ENCODE results near the gene ZNF513. TPM values are rescaled to one million over a fixed set of nuclear protein-coding genes. Genes with fewer than 3 reads are reported as not detected.
A peak's percentile ranks its signal among the peaks of the same experiment; 100 is the strongest.

Gene ZNF513
- total RNA-seq, 4 donors from 2014 or later: 6.4 to 15.6 (median 12.8) TPM

DNA sequence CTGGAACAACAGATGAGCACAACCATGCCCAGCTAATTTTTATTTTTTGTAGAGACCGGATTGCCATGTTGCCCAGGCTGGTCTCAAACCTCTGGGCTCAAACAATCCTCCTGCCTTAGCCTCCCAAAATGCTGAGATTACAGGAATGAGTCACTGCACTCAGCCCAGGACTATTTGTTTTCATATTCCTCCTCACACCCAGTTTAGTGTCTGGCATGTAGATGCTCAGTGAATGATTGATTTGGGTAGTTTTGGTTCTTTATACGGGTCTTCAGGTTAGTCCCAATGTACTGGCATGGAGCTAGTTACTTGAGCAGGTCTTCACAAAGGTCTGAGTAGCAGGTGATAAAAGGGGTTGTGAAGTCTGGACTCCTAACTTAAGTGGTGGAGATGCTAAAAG, 16.6 kb downstream of the ZNF513 start:
- no peak overlapping the region for H3K4me3 ChIP-seq
- intact Hi-C loops (cut with DNase I): no loop called here
- 75 to 88% methylated on average over 2 of the region's 2 CpGs for WGBS, 2 donors
- no peaks in the 10 kb centered on the region for H3K27me3 ChIP-seq
- no peak overlapping the region for H3K27ac ChIP-seq
- no peak for DNase-seq
- peaks cover 24 to 65% (median 29%) of the 10 kb centered on the region in 3 donors for H3K36me3 ChIP-seq
- peaks cover 5 to 13% (median 6%) of the 10 kb centered on the region in 3 donors for H3K4me1 ChIP-seq
- H3K9me3 ChIP-seq: no peaks in the 10 kb centered on the region
- TF ChIP-seq, protein P1, sequence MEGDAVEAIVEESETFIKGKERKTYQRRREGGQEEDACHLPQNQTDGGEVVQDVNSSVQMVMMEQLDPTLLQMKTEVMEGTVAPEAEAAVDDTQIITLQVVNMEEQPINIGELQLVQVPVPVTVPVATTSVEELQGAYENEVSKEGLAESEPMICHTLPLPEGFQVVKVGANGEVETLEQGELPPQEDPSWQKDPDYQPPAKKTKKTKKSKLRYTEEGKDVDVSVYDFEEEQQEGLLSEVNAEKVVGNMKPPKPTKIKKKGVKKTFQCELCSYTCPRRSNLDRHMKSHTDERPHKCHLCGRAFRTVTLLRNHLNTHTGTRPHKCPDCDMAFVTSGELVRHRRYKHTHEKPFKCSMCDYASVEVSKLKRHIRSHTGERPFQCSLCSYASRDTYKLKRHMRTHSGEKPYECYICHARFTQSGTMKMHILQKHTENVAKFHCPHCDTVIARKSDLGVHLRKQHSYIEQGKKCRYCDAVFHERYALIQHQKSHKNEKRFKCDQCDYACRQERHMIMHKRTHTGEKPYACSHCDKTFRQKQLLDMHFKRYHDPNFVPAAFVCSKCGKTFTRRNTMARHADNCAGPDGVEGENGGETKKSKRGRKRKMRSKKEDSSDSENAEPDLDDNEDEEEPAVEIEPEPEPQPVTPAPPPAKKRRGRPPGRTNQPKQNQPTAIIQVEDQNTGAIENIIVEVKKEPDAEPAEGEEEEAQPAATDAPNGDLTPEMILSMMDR (IDR thresholded peaks at IDR 0.05): no peak
- no peak for TF ChIP-seq POLR2A (IDR thresholded peaks at IDR 0.05)

GRCh38 chr2:27362678-27363420, 17.7 kb downstream of the ZNF513 start:
- no peak for DNase-seq
- TF ChIP-seq, protein P1 (IDR thresholded peaks at IDR 0.05): no peak
- no peak for TF ChIP-seq POLR2A (IDR thresholded peaks at IDR 0.05)
- Histone ChIP-seq H3K36me3 (peaks cover 24 to 55% (median 27%) of the 10 kb centered on the region in 3 donors), H3K27me3 (no peaks in the 10 kb centered on the region), H3K4me3 (no peak overlapping the region), H3K27ac (no peak overlapping the region), H3K4me1 (peaks cover 4 to 10% (median 5%) of the 10 kb centered on the region in 3 donors), H3K9me3 (no peaks in the 10 kb centered on the region)
- WGBS, 2 donors: 90% methylated on average over 4 of the region's 4 CpGs
- intact Hi-C loops (cut with DNase I): no loop called here

DNA sequence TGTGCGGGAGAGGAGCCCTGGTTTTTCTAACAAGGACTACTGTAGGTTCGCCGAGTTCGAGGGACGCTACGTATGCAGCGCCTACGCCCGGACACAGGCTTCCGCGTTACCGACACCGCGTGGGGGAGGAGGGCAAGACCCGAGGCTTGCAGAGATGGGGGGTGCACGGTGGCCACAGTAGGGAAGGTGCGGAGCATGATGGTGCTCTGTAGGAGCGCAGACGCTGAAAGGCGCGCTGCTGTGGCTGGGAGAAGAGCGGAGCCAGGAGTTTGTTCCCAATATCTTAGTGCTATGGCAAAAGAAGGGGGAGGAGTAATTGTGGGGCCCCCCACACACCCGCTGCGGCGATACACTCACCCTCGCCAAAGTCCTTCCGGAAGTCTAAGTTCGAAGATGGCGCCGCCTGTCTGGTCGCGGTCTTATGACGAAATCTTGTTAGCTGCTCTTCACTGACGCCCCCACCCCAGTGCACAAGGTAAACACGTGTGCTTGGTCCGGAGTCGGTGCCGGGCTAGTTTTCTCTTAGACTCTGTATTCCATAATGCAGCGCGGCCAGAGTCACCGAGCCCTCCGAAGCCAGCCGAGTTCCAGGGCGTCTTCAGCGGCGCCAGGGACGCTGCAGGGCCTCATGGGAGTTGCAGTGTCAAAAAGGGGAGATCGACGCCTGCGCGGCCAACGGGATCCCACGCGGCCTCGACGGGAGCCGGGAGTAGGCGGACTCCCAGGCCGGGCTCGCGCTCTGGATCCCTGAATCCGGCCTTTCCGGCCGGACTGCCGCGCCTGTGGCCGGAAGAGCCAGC, 24.0 kb downstream of the ZNF513 start, which contains the start of gene GTF3C2:
Gene GTF3C2 (minus strand): TSS at position 383 of the 800 bp plus-strand sequence. CDS start 13,210 bp downstream, outside the sequence.
- peak in 1 of 4 donors; percentile 36 for TF ChIP-seq POLR2A (IDR thresholded peaks at IDR 0.05)
- TF ChIP-seq, protein P1 (IDR thresholded peaks at IDR 0.05): peak in 4 of 6 experiments; percentile 14 to 31 (median 24)
- Histone ChIP-seq H3K27ac (peak within 1 kb of the TSS; percentile 89 to 97 (median 93)), H3K27me3 (no peaks in the 10 kb centered on the region), H3K4me1 (peaks cover 14 to 49% (median 36%) of the 10 kb centered on the region in 3 donors), H3K9me3 (no peaks in the 10 kb centered on the region), H3K4me3 (peak within 1 kb of the TSS; percentile 57 to 97 (median 80)), H3K36me3 (no peaks in the 10 kb centered on the region)
- 1 to 2% methylated on average over 22 to 39 of the region's 67 CpGs for WGBS, 2 donors
- peak; percentile 87 for DNase-seq
- intact Hi-C loops (cut with DNase I): no loop called here

DNA sequence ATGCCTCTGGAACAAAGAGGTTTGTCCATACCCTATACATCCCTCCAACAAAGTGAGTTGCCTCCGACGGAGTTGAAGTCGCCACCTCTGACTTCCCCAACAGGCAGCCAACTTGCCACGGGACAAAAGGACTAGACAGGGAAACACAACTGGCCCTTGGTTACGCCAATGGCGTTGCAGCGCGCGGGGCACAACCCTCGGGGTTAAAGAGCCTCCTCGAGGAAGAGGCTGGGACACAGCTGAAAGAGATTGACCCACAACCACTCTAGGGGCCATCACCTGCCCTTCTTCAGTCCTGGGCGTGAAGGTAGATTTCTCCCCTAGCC, 24.5 kb downstream of the ZNF513 start:
- peak overlapping the region; percentile 57 to 97 (median 80) for H3K4me3 ChIP-seq
- H3K4me1 ChIP-seq: peaks cover 14 to 49% (median 36%) of the 10 kb centered on the region in 3 donors
- WGBS, 2 donors: 0% methylated on average over 2 to 4 of the region's 12 CpGs
- no peak for TF ChIP-seq POLR2A (IDR thresholded peaks at IDR 0.05)
- TF ChIP-seq, protein P1 (IDR thresholded peaks at IDR 0.05): no peak
- no peaks in the 10 kb centered on the region for H3K9me3 ChIP-seq
- no peaks in the 10 kb centered on the region for H3K27me3 ChIP-seq
- intact Hi-C loops (cut with DNase I): no loop called here
- no peaks in the 10 kb centered on the region for H3K36me3 ChIP-seq
- no peak for DNase-seq
- H3K27ac ChIP-seq: peak overlapping the region; percentile 89 to 97 (median 93)

DNA sequence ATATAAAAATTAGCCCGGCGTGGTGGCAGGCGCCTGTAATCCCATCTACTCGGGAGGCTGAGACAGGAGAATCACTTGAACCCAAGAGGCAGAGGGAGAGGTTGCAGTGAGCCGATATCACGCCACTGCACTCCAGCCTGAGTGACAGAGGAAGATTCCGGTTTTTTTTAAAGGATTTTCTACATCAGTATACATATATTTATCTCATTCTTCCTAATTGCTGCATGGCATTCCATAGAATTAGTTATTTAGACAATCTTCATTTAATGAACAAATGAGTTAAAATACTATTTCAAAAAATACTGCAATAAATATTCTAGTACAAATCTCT, 26.0 kb downstream of the ZNF513 start:
- Histone ChIP-seq H3K9me3 (no peaks in the 10 kb centered on the region), H3K36me3 (peaks cover 0 to 7% (median 0%) of the 10 kb centered on the region in 3 donors), H3K27ac (peak overlapping the region in 3 of 4 donors; percentile 10 to 62 (median 61)), H3K4me3 (no peak overlapping the region), H3K4me1 (peaks cover 14 to 49% (median 36%) of the 10 kb centered on the region in 3 donors), H3K27me3 (no peaks in the 10 kb centered on the region)
- no peak for DNase-seq
- intact Hi-C loops (cut with DNase I): no loop called here
- 87 to 95% methylated on average over 7 of the region's 7 CpGs for WGBS, 2 donors
- TF ChIP-seq POLR2A (IDR thresholded peaks at IDR 0.05): no peak
- TF ChIP-seq, protein P1 (IDR thresholded peaks at IDR 0.05): no peak

All from esophagus squamous epithelium (tissue), 5 donors.